ENCODE data around the gene ARHGEF19.
"Not testable (repeated sequence)": the region's sequence is repeated elsewhere in the genome, so short reads cannot be mapped to it uniquely, and the experiment has no call there.

The ARHGEF19 gene

DNA sequence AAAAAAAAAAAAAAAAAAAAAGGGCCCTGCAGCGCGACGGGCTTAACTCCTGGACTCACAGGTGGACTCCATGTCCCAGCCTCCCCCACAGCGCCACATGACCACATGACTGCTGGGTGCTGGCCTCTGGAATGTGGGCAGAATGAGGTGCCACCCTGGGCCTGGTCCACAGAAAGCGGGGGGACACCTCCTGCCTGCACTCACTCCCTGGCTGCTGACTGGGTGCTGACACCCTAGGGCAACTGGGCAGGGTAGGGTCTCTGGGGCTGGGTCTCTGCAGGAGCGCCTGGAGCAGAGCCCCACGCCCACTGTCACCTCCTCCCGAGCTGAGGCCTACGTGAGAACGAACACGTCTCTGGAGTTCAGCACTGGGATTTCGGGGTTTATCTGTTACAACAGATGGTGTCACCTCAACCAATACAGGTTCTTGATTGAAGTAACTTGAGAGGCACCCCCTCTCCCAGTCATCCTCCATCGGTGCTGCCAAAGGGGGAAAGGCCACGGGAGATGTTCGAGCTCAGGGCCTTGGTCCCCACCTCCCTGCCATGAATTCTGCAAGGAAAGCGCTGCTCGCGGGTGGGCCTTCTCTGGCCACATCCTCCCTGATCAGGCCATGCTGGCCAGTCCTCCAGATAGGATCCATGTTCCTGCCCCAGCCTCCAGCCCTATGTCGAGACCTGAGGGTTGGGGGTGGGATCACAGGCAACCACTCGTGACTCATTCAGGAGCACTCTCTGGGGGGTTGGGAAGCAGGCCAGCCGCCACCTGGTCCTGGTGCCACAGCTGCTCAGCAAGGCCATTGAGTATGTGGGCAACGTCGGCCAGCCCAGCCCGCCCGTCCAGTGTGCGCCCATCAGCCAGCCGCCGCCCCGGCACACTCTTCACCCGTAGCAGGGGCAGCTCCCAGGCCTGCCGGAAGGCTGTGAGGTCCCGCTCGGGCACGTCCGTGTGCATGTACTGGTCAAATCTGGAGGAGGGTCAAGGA, 19.2 kb upstream of the ARHGEF19 start:
- no peak for DNase-seq (ENCODE audit: low read depth, low spot score)
- Histone ChIP-seq H3K9ac (ENCODE audit: insufficient read length) (no peak overlapping the region), H3K27ac (no peak overlapping the region), H3K4me3 (no peak overlapping the region), H3K9me3 (ENCODE audit: low read depth, low read length) (no peaks in the 10 kb centered on the region), H3K36me3 (ENCODE audit: insufficient read depth, low read length) (no peaks in the 10 kb centered on the region)
- TF ChIP-seq POLR2AphosphoS5 (IDR thresholded peaks at IDR 0.05; ENCODE audit: borderline replicate concordance, low read depth, low read length) (no peak), FOXP2 (optimal IDR thresholded peaks at IDR 0.05; ENCODE audit: control extremely low read depth, extremely low read length, insufficient read depth) (no peak), EZH2 (IDR thresholded peaks at IDR 0.05) (no peak)

DNA sequence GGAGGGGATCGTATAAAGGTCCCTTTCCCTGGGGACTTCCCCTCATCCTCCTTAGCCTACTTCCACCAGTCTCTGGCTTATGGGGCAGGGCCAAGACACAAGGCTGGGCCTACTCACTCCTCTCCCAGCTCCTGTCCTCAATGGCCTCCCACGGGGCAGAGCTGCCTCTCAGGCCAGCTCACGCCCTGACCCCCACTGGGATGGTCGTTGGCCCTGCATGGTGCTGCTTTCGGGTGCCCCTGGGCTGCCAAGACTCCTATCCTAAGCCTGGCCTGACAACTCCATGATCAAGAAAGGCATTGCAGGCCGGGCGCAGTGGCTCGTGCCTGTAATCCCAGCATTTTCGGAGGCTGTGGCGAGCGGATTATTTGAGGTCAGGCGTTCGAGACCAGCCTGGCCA, 18.3 kb upstream of the ARHGEF19 start:
- no peak overlapping the region for H3K4me3 ChIP-seq
- DNase-seq (ENCODE audit: low read depth, low spot score) = no peak
- no peak overlapping the region for H3K9ac ChIP-seq (ENCODE audit: insufficient read length)
- H3K9me3 ChIP-seq (ENCODE audit: low read depth, low read length) = no peaks in the 10 kb centered on the region
- H3K36me3 ChIP-seq (ENCODE audit: insufficient read depth, low read length) = no peaks in the 10 kb centered on the region
- no peak overlapping the region for H3K27ac ChIP-seq
- TF ChIP-seq EZH2 (IDR thresholded peaks at IDR 0.05) (no peak), FOXP2 (optimal IDR thresholded peaks at IDR 0.05; ENCODE audit: control extremely low read depth, extremely low read length, insufficient read depth) (no peak), POLR2AphosphoS5 (IDR thresholded peaks at IDR 0.05; ENCODE audit: borderline replicate concordance, low read depth, low read length) (no peak)

DNA sequence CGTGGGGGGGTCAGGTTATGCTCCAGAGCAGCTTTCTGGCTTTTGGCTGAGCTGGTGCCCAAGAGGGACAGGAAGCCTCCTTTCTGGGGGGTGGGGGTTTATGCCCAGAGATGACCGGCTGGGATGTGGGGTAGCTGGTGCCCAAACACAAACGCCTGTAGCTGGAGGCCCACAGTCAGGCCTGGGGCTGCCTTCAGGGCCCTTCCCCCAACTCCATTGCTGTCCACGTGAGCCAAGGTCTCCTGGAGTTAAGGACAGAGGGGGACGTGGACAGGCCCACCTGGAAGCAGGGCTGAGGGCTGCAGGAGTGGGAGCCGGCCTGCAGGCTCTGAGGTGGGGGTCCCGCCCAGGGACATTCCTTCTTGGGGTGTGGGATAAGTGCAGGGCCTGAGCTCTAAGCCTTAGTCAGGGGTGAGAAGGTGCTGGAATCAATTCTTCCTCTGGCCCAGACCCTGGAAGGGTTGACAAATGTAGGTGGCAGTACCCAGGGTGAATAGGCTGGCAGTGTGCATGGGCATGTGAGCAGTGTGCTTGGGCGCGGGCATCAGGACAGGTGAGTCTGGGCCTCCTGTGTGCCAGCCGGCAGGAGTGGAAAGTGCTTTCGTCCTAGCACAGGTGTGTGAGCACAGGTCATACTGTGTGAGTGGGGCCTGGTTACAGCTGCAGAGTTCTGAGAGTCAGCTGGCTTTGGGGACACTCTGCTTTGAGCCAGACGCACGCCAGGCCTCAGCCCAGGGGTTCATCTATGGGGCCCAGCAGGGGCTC, 17.7 kb upstream of the ARHGEF19 start:
- Histone ChIP-seq H3K27ac (no peak overlapping the region), H3K9ac (ENCODE audit: insufficient read length) (no peak overlapping the region), H3K9me3 (ENCODE audit: low read depth, low read length) (no peaks in the 10 kb centered on the region), H3K36me3 (ENCODE audit: insufficient read depth, low read length) (no peaks in the 10 kb centered on the region), H3K4me3 (no peak overlapping the region)
- TF ChIP-seq POLR2AphosphoS5 (IDR thresholded peaks at IDR 0.05; ENCODE audit: borderline replicate concordance, low read depth, low read length) = no peak
- no peak for TF ChIP-seq FOXP2 (optimal IDR thresholded peaks at IDR 0.05; ENCODE audit: control extremely low read depth, extremely low read length, insufficient read depth)
- TF ChIP-seq EZH2 (IDR thresholded peaks at IDR 0.05) = no peak
- DNase-seq (ENCODE audit: low read depth, low spot score) = no peak

DNA sequence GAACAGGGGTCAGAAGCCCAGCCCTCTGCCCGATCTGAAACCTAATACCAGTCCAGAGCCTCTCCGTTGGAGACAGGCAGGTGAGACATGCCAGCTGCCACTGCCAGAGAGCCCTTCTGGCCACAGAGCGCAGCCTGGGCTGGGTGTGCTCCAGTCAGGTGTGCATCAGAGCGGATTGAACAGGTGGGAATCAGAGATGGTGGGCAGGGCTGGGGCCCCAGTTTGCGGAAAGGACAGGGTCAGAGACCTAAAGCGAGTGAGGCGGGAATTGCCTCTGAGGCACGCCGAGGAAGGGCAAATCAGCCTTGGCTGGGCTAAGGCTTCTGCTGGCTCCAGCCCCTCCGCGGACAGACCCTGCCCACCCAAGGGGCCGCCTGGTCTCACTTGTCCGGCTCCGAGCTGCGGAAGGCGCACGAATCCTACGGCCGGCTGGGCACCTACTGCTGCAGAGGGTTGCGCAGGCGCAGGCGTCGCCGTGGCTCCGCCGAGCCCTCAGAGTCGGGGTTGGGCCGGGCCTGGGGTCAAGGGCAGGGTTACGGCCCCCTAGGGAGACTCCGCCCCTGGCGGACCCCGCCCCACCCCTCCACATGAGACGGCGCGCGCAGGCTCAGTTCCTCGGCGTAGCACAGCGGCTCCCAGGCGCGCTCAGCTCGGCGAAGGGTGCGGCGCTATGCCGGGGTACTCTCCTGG, 14.2 kb upstream of the ARHGEF19 start:
- no peak for DNase-seq (ENCODE audit: low read depth, low spot score)

DNA sequence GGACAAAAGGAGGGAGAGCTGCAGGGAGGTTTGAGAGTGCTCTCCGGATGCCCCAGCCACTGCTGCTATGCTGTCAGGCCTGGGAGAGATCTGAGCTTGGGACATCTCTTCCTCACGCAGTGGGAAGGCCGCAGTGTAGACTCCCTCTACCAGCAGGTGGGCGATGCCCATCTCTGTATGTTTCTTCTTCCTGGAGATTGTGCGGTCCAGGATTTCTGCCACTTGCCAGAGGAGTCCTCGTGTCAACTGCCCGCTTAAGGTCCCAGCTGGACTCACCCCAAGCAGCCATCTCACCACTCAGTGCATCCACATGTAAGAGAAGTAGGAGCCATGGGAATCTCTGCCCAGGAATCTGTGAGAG, 13.7 kb upstream of the ARHGEF19 start:
- Histone ChIP-seq H3K36me3 (ENCODE audit: insufficient read depth, low read length) (no peaks in the 10 kb centered on the region), H3K9me3 (ENCODE audit: low read depth, low read length) (no peaks in the 10 kb centered on the region), H3K4me3 (no peak overlapping the region), H3K27ac (no peak overlapping the region), H3K9ac (ENCODE audit: insufficient read length) (no peak overlapping the region)
- no peak for DNase-seq (ENCODE audit: low read depth, low spot score)
- no peak for TF ChIP-seq FOXP2 (optimal IDR thresholded peaks at IDR 0.05; ENCODE audit: control extremely low read depth, extremely low read length, insufficient read depth)
- TF ChIP-seq POLR2AphosphoS5 (IDR thresholded peaks at IDR 0.05; ENCODE audit: borderline replicate concordance, low read depth, low read length) = no peak
- no peak for TF ChIP-seq EZH2 (IDR thresholded peaks at IDR 0.05)

More for the DNA sequence above, 14.2 kb upstream of the ARHGEF19 start:
- Histone ChIP-seq H3K4me3 (no peak overlapping the region), H3K36me3 (ENCODE audit: insufficient read depth, low read length) (no peaks in the 10 kb centered on the region), H3K9ac (ENCODE audit: insufficient read length) (no peak overlapping the region), H3K9me3 (ENCODE audit: low read depth, low read length) (no peaks in the 10 kb centered on the region), H3K27ac (no peak overlapping the region)
- TF ChIP-seq FOXP2 (optimal IDR thresholded peaks at IDR 0.05; ENCODE audit: control extremely low read depth, extremely low read length, insufficient read depth) (no peak), POLR2AphosphoS5 (IDR thresholded peaks at IDR 0.05; ENCODE audit: borderline replicate concordance, low read depth, low read length) (no peak), EZH2 (IDR thresholded peaks at IDR 0.05) (no peak)

DNA sequence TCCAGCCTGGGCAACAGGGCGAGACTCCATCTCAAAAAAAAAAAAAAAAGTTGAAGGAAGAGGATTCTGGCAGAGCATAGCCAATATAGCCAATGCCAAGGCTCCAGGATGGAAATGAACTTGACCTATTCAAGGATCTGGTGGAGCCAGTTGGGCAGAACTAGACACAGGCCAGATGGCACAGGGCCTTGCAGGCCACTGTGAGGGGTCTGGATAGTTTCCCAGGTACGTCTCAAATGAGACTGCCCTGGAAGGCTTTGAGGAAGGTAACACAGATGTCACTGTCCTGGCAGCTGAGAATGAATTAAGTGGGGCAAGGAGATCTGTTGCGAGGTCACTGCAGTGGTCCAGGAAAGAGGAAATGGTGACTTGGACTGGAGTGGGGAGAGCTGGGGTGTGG, 12.0 kb upstream of the ARHGEF19 start:
- Histone ChIP-seq H3K9me3 (ENCODE audit: low read depth, low read length) (no peaks in the 10 kb centered on the region), H3K9ac (ENCODE audit: insufficient read length) (no peak overlapping the region), H3K27ac (no peak overlapping the region), H3K36me3 (ENCODE audit: insufficient read depth, low read length) (no peaks in the 10 kb centered on the region), H3K4me3 (no peak overlapping the region)
- no peak for DNase-seq (ENCODE audit: low read depth, low spot score)
- TF ChIP-seq EZH2 (IDR thresholded peaks at IDR 0.05) = no peak
- no peak for TF ChIP-seq POLR2AphosphoS5 (IDR thresholded peaks at IDR 0.05; ENCODE audit: borderline replicate concordance, low read depth, low read length)
- no peak for TF ChIP-seq FOXP2 (optimal IDR thresholded peaks at IDR 0.05; ENCODE audit: control extremely low read depth, extremely low read length, insufficient read depth)

DNA sequence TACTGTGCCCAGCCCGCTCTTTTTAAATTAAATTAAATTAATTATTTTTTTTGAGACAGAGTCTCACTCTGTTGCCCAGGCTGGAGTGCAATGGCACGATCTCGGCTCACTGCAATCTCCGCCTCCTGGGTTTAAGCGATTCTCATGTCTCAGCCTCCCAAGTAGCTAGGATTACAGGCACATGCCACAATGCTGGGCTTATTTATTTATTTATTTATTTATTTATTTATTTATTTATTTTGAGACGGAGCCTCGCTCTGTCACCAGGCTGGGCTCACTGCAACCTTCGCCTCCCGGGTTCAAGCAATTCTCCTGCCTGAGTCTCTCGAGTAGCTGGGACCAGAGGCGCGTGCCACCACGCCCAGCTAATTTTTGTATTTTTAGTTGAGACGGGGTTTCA, 10.3 kb upstream of the ARHGEF19 start:
- H3K4me3 ChIP-seq; H3K36me3 ChIP-seq (ENCODE audit: insufficient read depth, low read length); H3K27ac ChIP-seq; H3K9ac ChIP-seq (ENCODE audit: insufficient read length); DNase-seq (ENCODE audit: low read depth, low spot score); H3K9me3 ChIP-seq (ENCODE audit: low read depth, low read length): not testable (repeated sequence)

DNA sequence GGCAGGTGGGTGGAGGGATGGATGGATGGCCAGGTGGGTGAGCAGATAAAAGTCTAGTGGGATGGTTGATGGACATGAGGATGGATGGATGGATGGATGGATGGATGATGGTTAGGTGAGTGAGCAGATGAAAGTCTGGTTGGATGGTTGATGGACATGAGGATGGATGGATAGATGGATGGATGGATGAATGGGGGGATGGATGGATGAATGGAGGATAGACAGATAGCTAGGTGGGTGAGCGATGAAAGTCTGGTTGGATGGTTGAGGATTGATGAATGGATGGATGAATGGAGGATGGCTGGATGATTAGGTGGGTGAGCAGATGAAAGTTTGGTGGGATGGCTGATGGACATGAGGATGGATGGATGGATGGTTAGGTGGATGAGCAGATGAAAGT, 9.0 kb upstream of the ARHGEF19 start:
- TF ChIP-seq POLR2AphosphoS5 (IDR thresholded peaks at IDR 0.05; ENCODE audit: borderline replicate concordance, low read depth, low read length) (no peak), EZH2 (IDR thresholded peaks at IDR 0.05) (no peak), FOXP2 (optimal IDR thresholded peaks at IDR 0.05; ENCODE audit: control extremely low read depth, extremely low read length, insufficient read depth) (no peak)
- no peak for DNase-seq (ENCODE audit: low read depth, low spot score)
- Histone ChIP-seq H3K36me3 (ENCODE audit: insufficient read depth, low read length) (no peaks in the 10 kb centered on the region), H3K27ac (no peak overlapping the region), H3K4me3 (no peak overlapping the region), H3K9me3 (ENCODE audit: low read depth, low read length) (no peaks in the 10 kb centered on the region), H3K9ac (ENCODE audit: insufficient read length) (no peak overlapping the region)

Data from SK-N-MC (cell line).